Measurements from ENCODE around the gene GRAMD1B.
"Not testable (repeated sequence)": the region's sequence is repeated elsewhere in the genome, so short reads cannot be mapped to it uniquely, and the experiment has no call there.

GRAMD1B gene

DNA sequence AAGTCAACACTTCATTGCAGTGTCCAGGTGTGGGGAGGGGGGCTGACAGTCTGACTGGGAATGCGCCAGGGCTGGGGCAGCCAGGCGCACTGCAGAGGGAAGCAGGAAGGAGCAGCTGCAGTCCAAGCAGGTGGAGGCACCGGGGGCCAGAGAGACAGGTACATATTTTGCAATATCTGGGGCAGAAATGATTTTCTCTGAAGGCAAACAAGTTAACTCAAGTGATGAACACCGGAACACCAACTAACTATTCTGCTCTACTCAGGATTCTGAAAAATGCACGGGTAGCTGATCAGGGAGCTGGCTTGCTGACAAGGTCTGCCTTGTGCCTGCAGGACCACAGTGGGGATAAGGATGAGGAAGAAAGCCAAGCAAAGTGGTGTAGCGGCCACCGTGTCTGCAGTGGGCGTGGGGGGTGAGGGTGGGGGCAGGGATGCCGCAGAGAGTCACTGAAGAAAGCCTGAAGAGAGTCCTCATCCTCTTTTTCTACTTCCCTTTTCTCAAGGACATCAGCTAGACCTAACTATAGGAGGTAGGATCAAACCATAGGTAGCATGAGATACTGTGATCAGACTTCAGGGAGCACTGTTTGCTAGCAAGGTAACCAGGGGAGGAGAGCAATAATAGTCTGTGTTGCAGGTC, 141.0 kb downstream of the GRAMD1B start:
- H3K27ac Mint-ChIP-seq: no peak overlapping the region
- no peaks in the 10 kb centered on the region for H3K9me3 Mint-ChIP-seq

DNA sequence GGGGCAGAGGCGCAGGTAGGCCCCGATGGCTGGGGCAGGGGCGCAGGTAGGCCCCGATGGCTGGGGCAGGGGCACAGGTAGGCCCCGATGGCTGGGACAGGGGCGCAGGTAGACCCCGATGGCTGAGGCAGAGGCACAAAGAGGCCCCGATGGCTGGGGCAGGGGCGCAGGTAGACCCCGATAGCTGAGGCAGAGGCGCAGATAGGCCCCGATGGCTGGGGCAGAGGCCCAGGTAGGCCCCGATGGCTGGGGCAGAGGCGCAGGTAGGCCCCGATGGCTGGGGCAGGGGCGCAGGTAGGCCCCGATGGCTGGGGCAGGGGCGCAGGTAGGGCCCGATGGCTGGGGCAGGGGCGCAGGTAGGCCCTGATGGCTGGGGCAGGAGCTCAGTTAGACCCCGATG, 142.7 kb downstream of the GRAMD1B start:
- Mint-ChIP-seq H3K27me3 (ENCODE audit: low read depth, poor library complexity) (peaks cover 17% of the 10 kb centered on the region), H3K4me1 (peaks cover 20% of the 10 kb centered on the region)
- H3K36me3 Mint-ChIP-seq (ENCODE audit: low read depth); DNase-seq; H3K9me3 Mint-ChIP-seq; H3K27ac Mint-ChIP-seq; H3K4me3 Mint-ChIP-seq: not testable (repeated sequence)

More for the DNA sequence above, 141.0 kb downstream of the GRAMD1B start:
- Mint-ChIP-seq H3K4me1 (peaks cover 29% of the 10 kb centered on the region), H3K36me3 (ENCODE audit: low read depth) (no peaks in the 10 kb centered on the region), H3K27me3 (ENCODE audit: low read depth, poor library complexity) (peaks cover 17% of the 10 kb centered on the region), H3K4me3 (no peak overlapping the region)
- DNase-seq: no peak
- TF ChIP-seq, protein P1, sequence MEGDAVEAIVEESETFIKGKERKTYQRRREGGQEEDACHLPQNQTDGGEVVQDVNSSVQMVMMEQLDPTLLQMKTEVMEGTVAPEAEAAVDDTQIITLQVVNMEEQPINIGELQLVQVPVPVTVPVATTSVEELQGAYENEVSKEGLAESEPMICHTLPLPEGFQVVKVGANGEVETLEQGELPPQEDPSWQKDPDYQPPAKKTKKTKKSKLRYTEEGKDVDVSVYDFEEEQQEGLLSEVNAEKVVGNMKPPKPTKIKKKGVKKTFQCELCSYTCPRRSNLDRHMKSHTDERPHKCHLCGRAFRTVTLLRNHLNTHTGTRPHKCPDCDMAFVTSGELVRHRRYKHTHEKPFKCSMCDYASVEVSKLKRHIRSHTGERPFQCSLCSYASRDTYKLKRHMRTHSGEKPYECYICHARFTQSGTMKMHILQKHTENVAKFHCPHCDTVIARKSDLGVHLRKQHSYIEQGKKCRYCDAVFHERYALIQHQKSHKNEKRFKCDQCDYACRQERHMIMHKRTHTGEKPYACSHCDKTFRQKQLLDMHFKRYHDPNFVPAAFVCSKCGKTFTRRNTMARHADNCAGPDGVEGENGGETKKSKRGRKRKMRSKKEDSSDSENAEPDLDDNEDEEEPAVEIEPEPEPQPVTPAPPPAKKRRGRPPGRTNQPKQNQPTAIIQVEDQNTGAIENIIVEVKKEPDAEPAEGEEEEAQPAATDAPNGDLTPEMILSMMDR (IDR thresholded peaks at IDR 0.05): no peak

DNA sequence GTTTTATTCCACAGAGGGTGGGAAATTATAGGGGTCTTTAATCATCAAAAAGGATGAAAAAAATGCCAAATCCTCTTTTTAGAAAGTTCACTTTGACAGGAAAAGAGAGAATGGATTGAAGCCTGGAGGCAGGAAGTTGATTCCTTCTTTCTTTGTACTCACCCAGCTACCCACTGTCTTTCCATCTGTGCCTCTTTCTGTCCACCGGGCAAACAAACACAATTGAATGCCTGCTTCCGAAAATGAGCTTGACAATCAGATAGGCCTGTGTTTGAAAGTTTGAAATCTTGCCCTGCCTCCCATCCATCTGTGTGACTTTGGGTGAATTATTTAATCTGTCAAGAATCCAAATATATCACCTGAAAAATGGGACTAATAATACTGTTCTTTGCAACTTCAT, 143.2 kb downstream of the GRAMD1B start:
- Mint-ChIP-seq H3K27me3 (ENCODE audit: low read depth, poor library complexity) (peaks cover 17% of the 10 kb centered on the region), H3K4me3 (no peak overlapping the region)
- DNase-seq: no peak

DNA sequence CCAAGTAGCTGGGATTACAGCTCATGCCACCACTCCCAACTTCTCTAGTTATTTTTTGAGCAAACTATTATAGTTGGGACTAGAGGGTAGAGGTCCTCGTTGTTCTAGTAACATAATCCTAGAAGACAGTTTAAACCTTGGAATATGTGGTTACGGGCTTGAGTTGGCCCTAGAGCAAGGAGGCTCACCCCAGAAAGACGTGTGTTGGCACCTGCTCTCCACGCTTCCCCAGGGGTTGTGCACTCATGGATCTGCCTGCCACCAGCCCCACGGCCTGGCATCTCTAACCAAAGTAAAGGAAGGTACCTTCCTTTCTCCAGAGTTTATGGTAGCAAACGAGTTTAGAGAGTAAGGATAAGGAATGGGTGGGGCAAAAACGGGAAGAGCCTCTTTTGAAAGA, 145.4 kb downstream of the GRAMD1B start:
- peaks cover 20% of the 10 kb centered on the region for H3K4me1 Mint-ChIP-seq

More for the DNA sequence above, 143.2 kb downstream of the GRAMD1B start:
- Mint-ChIP-seq H3K9me3 (no peaks in the 10 kb centered on the region), H3K36me3 (ENCODE audit: low read depth) (no peaks in the 10 kb centered on the region), H3K27ac (no peak overlapping the region), H3K4me1 (peaks cover 19% of the 10 kb centered on the region)
- TF ChIP-seq, protein P1 (IDR thresholded peaks at IDR 0.05): no peak

DNA sequence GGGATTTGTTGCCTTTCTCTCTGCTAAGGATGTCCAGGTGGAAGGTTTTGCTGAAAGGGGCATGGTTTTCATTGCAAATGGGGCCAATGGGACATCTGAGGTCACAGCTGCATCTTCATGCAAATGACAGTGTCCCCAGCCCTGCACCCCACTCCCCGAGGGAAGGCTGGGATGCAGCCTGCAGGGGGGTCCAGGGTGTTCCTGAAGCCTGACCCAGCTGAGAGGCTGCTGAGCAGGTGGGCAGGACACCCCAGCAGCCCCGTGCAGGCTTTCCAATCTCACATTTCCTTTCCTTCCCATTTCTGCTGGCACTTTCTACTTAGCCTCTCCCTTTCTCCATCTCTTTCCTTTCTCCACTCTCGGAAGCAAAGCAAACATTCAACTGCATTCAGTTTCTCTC, 146.0 kb downstream of the GRAMD1B start:
- Mint-ChIP-seq H3K27me3 (ENCODE audit: low read depth, poor library complexity) (peaks cover 25% of the 10 kb centered on the region), H3K36me3 (ENCODE audit: low read depth) (no peaks in the 10 kb centered on the region), H3K4me1 (peaks cover 26% of the 10 kb centered on the region), H3K9me3 (no peaks in the 10 kb centered on the region), H3K27ac (no peak overlapping the region), H3K4me3 (no peak overlapping the region)
- no peak for DNase-seq
- TF ChIP-seq, protein P1 (IDR thresholded peaks at IDR 0.05): no peak

More for the DNA sequence above, 145.4 kb downstream of the GRAMD1B start:
- no peaks in the 10 kb centered on the region for H3K9me3 Mint-ChIP-seq
- H3K27ac Mint-ChIP-seq: no peak overlapping the region
- no peak for DNase-seq
- H3K36me3 Mint-ChIP-seq (ENCODE audit: low read depth): no peaks in the 10 kb centered on the region
- H3K27me3 Mint-ChIP-seq (ENCODE audit: low read depth, poor library complexity): peaks cover 18% of the 10 kb centered on the region
- TF ChIP-seq, protein P1 (IDR thresholded peaks at IDR 0.05): no peak
- no peak overlapping the region for H3K4me3 Mint-ChIP-seq

DNA sequence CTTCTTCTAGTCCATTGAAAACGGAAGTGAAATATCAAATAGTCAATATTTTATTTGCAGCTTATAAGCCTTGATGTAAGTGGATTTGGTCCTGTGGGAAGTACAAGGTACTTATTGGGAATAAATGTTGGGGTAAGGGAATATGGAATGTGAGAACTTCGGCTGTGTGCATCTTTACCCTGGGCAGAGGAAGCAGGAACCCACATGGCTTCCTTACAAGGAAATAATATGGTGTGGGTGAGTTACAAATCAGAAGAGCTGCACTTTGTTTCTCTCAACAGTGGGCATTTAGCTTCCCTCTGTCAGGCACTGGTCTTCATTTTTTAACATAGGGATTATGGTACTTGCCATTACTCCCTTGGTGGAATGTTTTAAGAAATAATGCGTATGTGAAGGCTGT, 146.4 kb downstream of the GRAMD1B start:
- no peaks in the 10 kb centered on the region for H3K36me3 Mint-ChIP-seq (ENCODE audit: low read depth)
- peaks cover 29% of the 10 kb centered on the region for H3K27me3 Mint-ChIP-seq (ENCODE audit: low read depth, poor library complexity)
- no peaks in the 10 kb centered on the region for H3K9me3 Mint-ChIP-seq
- peaks cover 27% of the 10 kb centered on the region for H3K4me1 Mint-ChIP-seq
- TF ChIP-seq, protein P1 (IDR thresholded peaks at IDR 0.05): no peak
- no peak for DNase-seq
- no peak overlapping the region for H3K4me3 Mint-ChIP-seq
- no peak overlapping the region for H3K27ac Mint-ChIP-seq
